Stimulated activated CD4-positive, alpha-beta T cell treated with anti-CD3 and anti-CD28 coated beads, Interleukin-4, amount 100 ng/mL, for 1 hour (primary cell): ENCODE results near the gene ENTPD3.

ENCODE experiments used
- DNase-seq: peaks from one replicate; pipeline ENCODE4 v3.0.0-alpha.2; 2020

Gene ENTPD3

DNA sequence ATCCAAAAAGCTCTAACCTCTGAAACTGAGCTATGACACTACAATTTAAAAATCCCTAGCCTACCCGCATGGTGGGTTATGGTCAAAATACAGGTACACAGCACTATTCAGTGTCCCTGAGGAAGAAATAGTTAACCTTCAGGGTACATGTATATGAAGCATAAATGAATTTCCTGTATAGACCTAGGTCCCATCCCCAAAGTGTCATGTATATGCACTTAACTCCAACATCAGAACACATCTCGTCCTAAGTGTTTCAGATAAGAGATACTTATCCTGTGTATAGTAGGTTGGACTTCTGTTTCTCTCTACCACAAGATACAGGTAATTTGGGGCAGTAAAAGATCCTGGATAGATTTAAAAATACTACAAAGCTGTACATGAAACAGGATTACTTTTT, 76.6 kb downstream of the ENTPD3 start:
- no peak for DNase-seq

GRCh38 chr3:40464339-40465110, 77.5 kb downstream of the ENTPD3 start:
- no peak for DNase-seq

GRCh38 chr3:40465111-40465407, 78.1 kb downstream of the ENTPD3 start:
- no peak for DNase-seq

DNA sequence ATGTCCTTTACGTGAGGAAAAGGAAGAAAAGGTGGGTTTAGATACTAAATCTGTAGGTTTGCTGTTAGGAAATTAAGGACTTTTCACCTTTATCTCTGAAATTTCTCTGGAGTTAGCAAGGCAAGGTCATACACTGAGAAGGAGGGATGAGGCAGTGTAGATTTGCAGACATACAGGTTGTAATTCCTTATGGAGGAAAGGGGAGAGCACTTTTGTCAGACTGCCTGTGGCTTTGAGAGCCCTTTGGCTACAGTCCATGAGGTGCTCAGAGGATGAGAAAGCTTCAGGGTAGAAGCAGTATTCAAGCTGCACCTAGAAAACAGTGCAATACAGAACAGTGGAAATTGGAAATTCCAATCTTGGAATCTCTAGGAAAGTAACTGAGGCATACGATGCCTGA, 78.5 kb downstream of the ENTPD3 start:
- no peak for DNase-seq

DNA sequence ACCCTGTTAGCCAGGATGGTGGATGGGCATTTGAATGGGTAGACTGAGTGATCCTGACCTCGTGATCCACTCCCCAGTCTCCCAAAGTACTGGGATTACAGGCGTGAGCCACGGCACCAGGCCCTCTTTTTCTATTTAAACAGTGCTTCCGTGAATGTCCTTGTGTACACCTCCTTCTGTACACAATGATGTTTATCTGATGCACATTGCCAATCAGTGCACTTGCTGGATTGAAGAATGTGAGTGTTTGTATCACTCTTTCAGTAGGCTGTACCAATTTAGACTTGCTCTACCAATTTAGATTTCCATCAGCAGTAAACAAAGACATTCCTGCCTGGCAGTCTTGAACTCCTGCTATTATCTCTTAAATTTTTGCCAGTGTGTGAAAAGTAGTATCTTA, 81.0 kb downstream of the ENTPD3 start:
- DNase-seq = no peak

DNA sequence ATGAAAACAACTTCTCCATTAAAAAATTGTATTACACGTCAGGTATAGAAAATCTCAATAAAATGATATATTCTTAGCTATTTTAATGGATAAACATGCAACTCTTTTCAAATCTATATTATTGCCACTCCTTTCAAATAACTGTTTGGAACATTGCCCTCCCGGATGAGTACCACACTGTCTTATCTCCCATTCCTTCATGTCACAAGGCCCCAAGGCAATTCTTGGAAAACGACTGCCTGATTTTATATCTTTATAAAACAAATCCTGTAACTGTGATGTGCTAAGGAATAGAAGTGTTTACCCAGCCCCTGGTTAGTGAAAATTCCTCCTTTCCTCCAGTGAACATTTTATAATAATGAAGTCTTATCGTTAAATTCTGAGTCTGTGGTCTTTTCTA, 83.7 kb downstream of the ENTPD3 start:
- DNase-seq = no peak

- peak; percentile 54 for DNase-seq
Measured at GRCh38 chr3:40476478-40477470, 89.8 kb downstream of the ENTPD3 start, which contains the start of gene ZNF619. Gene ZNF619 (plus strand): TSS chr3:40477122. CDS start chr3:40477980, 858 bp downstream.

GRCh38 chr3:40477666-40478065, 90.7 kb downstream of the ENTPD3 start:
- DNase-seq = no peak
